GM19372 (cell line): Measurements from ENCODE around the gene MYL5.
"Not testable (repeated sequence)": the region's sequence is repeated elsewhere in the genome, so short reads cannot be mapped to it uniquely, and the experiment has no call there.

Experiments used
- ATAC-seq: cut with Tn5 transposase; IDR thresholded peaks from one replicate; pipeline ENCODE4 v1.9.1; 2021; ENCODE audit warnings: mild to moderate bottlenecking, low read depth, moderate library complexity; ENCODE audit not compliant: unreplicated experiment

MYL5 gene

GRCh38 chr4:656436-657337, 17.7 kb upstream of the MYL5 start:
- ATAC-seq = no peak

- ATAC-seq = no peak
Measured at GRCh38 chr4:657338-657833, 17.0 kb upstream of the MYL5 start.

GRCh38 chr4:657834-658667, 16.3 kb upstream of the MYL5 start:
- ATAC-seq = no peak

- ATAC-seq = no peak
Measured at GRCh38 chr4:658681-659667, 15.4 kb upstream of the MYL5 start.

GRCh38 chr4:659851-660250, 14.5 kb upstream of the MYL5 start:
- no peak for ATAC-seq

GRCh38 chr4:660401-660800, 13.9 kb upstream of the MYL5 start:
- no peak for ATAC-seq

- no peak for ATAC-seq
Measured at GRCh38 chr4:661231-661630, 13.1 kb upstream of the MYL5 start.

GRCh38 chr4:661881-662761, 12.2 kb upstream of the MYL5 start:
- ATAC-seq = no peak

GRCh38 chr4:663046-663437, 11.3 kb upstream of the MYL5 start:
- ATAC-seq = no peak

GRCh38 chr4:663438-664428, 10.6 kb upstream of the MYL5 start:
- ATAC-seq = peak; percentile 58

- no peak for ATAC-seq
Measured at GRCh38 chr4:664713-665231, 9.6 kb upstream of the MYL5 start.

GRCh38 chr4:665381-665750, 9.0 kb upstream of the MYL5 start:
- no peak for ATAC-seq

GRCh38 chr4:665751-666435, 8.4 kb upstream of the MYL5 start:
- ATAC-seq = no peak

GRCh38 chr4:666436-666810, 7.9 kb upstream of the MYL5 start:
- no peak for ATAC-seq

- ATAC-seq = no peak
Measured at GRCh38 chr4:666822-667544, 7.4 kb upstream of the MYL5 start.

- ATAC-seq = no peak
Measured at GRCh38 chr4:667545-667925, 6.8 kb upstream of the MYL5 start.

- ATAC-seq = not testable (repeated sequence)
Measured at GRCh38 chr4:668219-668618, 6.1 kb upstream of the MYL5 start.
